Mesothelial cell of epicardium (in vitro differentiated cells): ENCODE results near the gene ZNRF3. TPM values are rescaled to one million over a fixed set of nuclear protein-coding genes. Genes with fewer than 3 reads are reported as not detected.
A peak's percentile ranks its signal among the peaks of the same experiment; 100 is the strongest.

Source experiments
- DNase-seq, 2 experiments: peaks; one replicate each; pipeline ENCODE4 v3.0.0; 2021; ENCODE audit warnings: low spot score in 2 of 2; ENCODE audit not compliant: unreplicated experiment in 2 of 2
- H3K27ac Mint-ChIP-seq: 2 replicates; pipeline ENCODE4 v1.8.0; 2021; ENCODE audit warnings: mixed read lengths
- H3K27me3 Mint-ChIP-seq: 2 replicates; pipeline ENCODE4 v1.8.0; 2021; ENCODE audit warnings: low read depth, mixed read lengths
- H3K36me3 Mint-ChIP-seq: 2 replicates; pipeline ENCODE4 v1.8.0; 2021; ENCODE audit warnings: mixed read lengths
- H3K4me1 Mint-ChIP-seq: 2 replicates; pipeline ENCODE4 v1.8.0; 2021; ENCODE audit warnings: mixed read lengths
- H3K4me3 Mint-ChIP-seq: 2 replicates; pipeline ENCODE4 v1.8.0; 2021; ENCODE audit warnings: mild to moderate bottlenecking, moderate library complexity, mixed read lengths
- H3K9me3 Mint-ChIP-seq: 2 replicates; pipeline ENCODE4 v1.8.0; 2021; ENCODE audit warnings: mixed read lengths
- CTCF ChIP-seq: fragments of 200-600 bp; sonication (generic); IDR thresholded peaks from one replicate; pipeline ENCODE4 v1.5.0; 2021; ENCODE audit warnings: antibody characterized with exemption; ENCODE audit not compliant: unreplicated experiment
- total RNA-seq: library from RNA; stranded (reverse); gene quantifications from 3 replicates; pipeline ENCODE4 v1.2.1, GENCODE V29; 2021

Gene ZNRF3
- total RNA-seq, 1 donor from 2014 or later: 37.3 TPM

- Mint-ChIP-seq H3K27me3 (peaks cover 10% of the 10 kb centered on the region), H3K9me3 (no peaks in the 10 kb centered on the region), H3K4me3 (peak overlapping the region; percentile 84), H3K36me3 (no peaks in the 10 kb centered on the region), H3K4me1 (peaks cover 32% of the 10 kb centered on the region), H3K27ac (no peak overlapping the region)
- DNase-seq: peak; percentile 40 to 71
- no peak for TF ChIP-seq CTCF
These were observed 190.4 kb downstream of the ZNRF3 start for GRCh38 chr22:29073618-29074275.

GRCh38 chr22:29074276-29074772, 191.0 kb downstream of the ZNRF3 start:
- Mint-ChIP-seq H3K9me3 (no peaks in the 10 kb centered on the region), H3K27me3 (peaks cover 10% of the 10 kb centered on the region), H3K36me3 (no peaks in the 10 kb centered on the region), H3K4me3 (peak overlapping the region; percentile 84), H3K27ac (no peak overlapping the region), H3K4me1 (peaks cover 37% of the 10 kb centered on the region)
- no peak for DNase-seq
- TF ChIP-seq CTCF: no peak

GRCh38 chr22:29078036-29078868, 194.9 kb downstream of the ZNRF3 start:
- peak overlapping the region; percentile 87 for H3K27ac Mint-ChIP-seq

GRCh38 chr22:29078869-29079207, 195.5 kb downstream of the ZNRF3 start:
- no peak overlapping the region for H3K4me3 Mint-ChIP-seq

More at GRCh38 chr22:29078036-29078868, 194.9 kb downstream of the ZNRF3 start:
- DNase-seq: no peak
- H3K9me3 Mint-ChIP-seq: no peaks in the 10 kb centered on the region
- peaks cover 49% of the 10 kb centered on the region for H3K4me1 Mint-ChIP-seq
- no peaks in the 10 kb centered on the region for H3K27me3 Mint-ChIP-seq
- TF ChIP-seq CTCF: no peak
- no peak overlapping the region for H3K4me3 Mint-ChIP-seq
- H3K36me3 Mint-ChIP-seq: no peaks in the 10 kb centered on the region

More at GRCh38 chr22:29078869-29079207, 195.5 kb downstream of the ZNRF3 start:
- no peaks in the 10 kb centered on the region for H3K27me3 Mint-ChIP-seq
- DNase-seq: no peak
- no peaks in the 10 kb centered on the region for H3K36me3 Mint-ChIP-seq
- peaks cover 52% of the 10 kb centered on the region for H3K4me1 Mint-ChIP-seq
- H3K27ac Mint-ChIP-seq: peak overlapping the region; percentile 84
- no peaks in the 10 kb centered on the region for H3K9me3 Mint-ChIP-seq
- TF ChIP-seq CTCF: no peak
